Peyer's patch (tissue), 4 donors: ENCODE data around the gene TEAD1. TPM values are rescaled to one million over a fixed set of nuclear protein-coding genes. Genes with fewer than 3 reads are reported as not detected.

Experiments used
- DNase-seq, 3 donors: peaks; one replicate each; pipeline ENCODE4 v3.0.0-alpha.2; 2017 to 2019
- H3K27ac ChIP-seq, 4 donors: fragments of 200-600 bp; sonication (generic); one replicate each; pipeline ENCODE4 v1.5.1; 2016 to 2019
- H3K27me3 ChIP-seq, 2 donors: fragments of 200-600 bp; sonication (generic); one replicate each; pipeline ENCODE4 v1.5.1; 2019
- H3K36me3 ChIP-seq, 3 donors: fragments of 200-600 bp; sonication (generic); one replicate each; pipeline ENCODE4 v1.5.1; 2016 to 2019
- H3K4me1 ChIP-seq, 4 donors: fragments of 200-600 bp; sonication (generic); one replicate each; pipeline ENCODE4 v1.5.1; 2016 to 2019
- H3K4me3 ChIP-seq, 4 donors: fragments of 200-600 bp; sonication (generic); 1 replicate in 3 of 4; 2 replicates in 1 of 4; pipeline ENCODE4 v1.5.1; 2016 to 2019; ENCODE audit warnings: mild to moderate bottlenecking in 1 of 4
- H3K9me3 ChIP-seq, 4 donors: fragments of 200-600 bp; sonication (generic); one replicate each; pipeline ENCODE4 v1.5.1; 2016 to 2019; ENCODE audit warnings: mild to moderate bottlenecking in 1 of 4
- CTCF ChIP-seq, 6 experiments: fragments of 450-650 bp in 4 of 6; fragments of 200-600 bp in 2 of 6; sonication (generic) in 1 of 6; IDR thresholded peaks; one replicate each; pipeline ENCODE4 v1.5.1; 2017 to 2019; ENCODE audit warnings: antibody characterized with exemption in 6 of 6, mild to moderate bottlenecking in 3 of 6, moderate library complexity in 1 of 6
- POLR2A ChIP-seq, 2 donors: fragments of 450-650 bp; IDR thresholded peaks; one replicate each; pipeline ENCODE4 v1.5.1; 2017; ENCODE audit warnings: antibody characterized with exemption in 2 of 2, mild to moderate bottlenecking in 2 of 2, moderate library complexity in 2 of 2
- total RNA-seq, 4 donors: library from RNA; depleted of rRNA; stranded (reverse); fragments of >200 nt; gene quantifications; one replicate each; pipeline ENCODE4 v1.1.0, GENCODE V29; 2016

TEAD1 gene
- total RNA-seq, 4 donors from 2014 or later, result 34.5 to 125 (median 65.1) TPM

- no peaks in the 10 kb centered on the region for H3K9me3 ChIP-seq
- no peak for TF ChIP-seq CTCF (IDR thresholded peaks at IDR 0.05)
- TF ChIP-seq POLR2A (IDR thresholded peaks at IDR 0.05), result no peak
- peak overlapping the region in 2 of 4 donors; percentile 74 to 93 for H3K27ac ChIP-seq
- peaks cover 0 to 41% (median 11%) of the 10 kb centered on the region in 4 donors for H3K4me1 ChIP-seq
- DNase-seq, result no peak
- H3K4me3 ChIP-seq, result no peak overlapping the region
- no peaks in the 10 kb centered on the region for H3K27me3 ChIP-seq
- H3K36me3 ChIP-seq, result no peaks in the 10 kb centered on the region
These were observed 21.1 kb downstream of the TEAD1 start for GRCh38 chr11:12695221-12695794.

- no peak for DNase-seq
- Histone ChIP-seq H3K4me3 (no peak overlapping the region), H3K36me3 (no peaks in the 10 kb centered on the region), H3K4me1 (peaks cover 0 to 41% (median 11%) of the 10 kb centered on the region in 4 donors), H3K27ac (no peak overlapping the region), H3K27me3 (no peaks in the 10 kb centered on the region), H3K9me3 (no peaks in the 10 kb centered on the region)
- TF ChIP-seq POLR2A (IDR thresholded peaks at IDR 0.05), result no peak
- no peak for TF ChIP-seq CTCF (IDR thresholded peaks at IDR 0.05)
These were observed 21.7 kb downstream of the TEAD1 start for GRCh38 chr11:12695873-12696272.

GRCh38 chr11:12696911-12697581 is 22.8 kb downstream of the TEAD1 start:
- no peak overlapping the region for H3K27ac ChIP-seq

GRCh38 chr11:12698048-12698447 is 23.8 kb downstream of the TEAD1 start:
- TF ChIP-seq CTCF (IDR thresholded peaks at IDR 0.05), result no peak
- no peak for TF ChIP-seq POLR2A (IDR thresholded peaks at IDR 0.05)
- H3K4me1 ChIP-seq, result peaks cover 0 to 21% (median 7%) of the 10 kb centered on the region in 4 donors

More at GRCh38 chr11:12696911-12697581, 22.8 kb downstream of the TEAD1 start:
- Histone ChIP-seq H3K4me3 (no peak overlapping the region), H3K9me3 (no peaks in the 10 kb centered on the region), H3K36me3 (no peaks in the 10 kb centered on the region), H3K27me3 (no peaks in the 10 kb centered on the region), H3K4me1 (peaks cover 0 to 31% (median 11%) of the 10 kb centered on the region in 4 donors)
- TF ChIP-seq CTCF (IDR thresholded peaks at IDR 0.05), result no peak
- no peak for TF ChIP-seq POLR2A (IDR thresholded peaks at IDR 0.05)
- no peak for DNase-seq

GRCh38 chr11:12701811-12702592 is 27.8 kb downstream of the TEAD1 start:
- Histone ChIP-seq H3K27ac (no peak overlapping the region), H3K27me3 (no peaks in the 10 kb centered on the region), H3K9me3 (no peaks in the 10 kb centered on the region), H3K36me3 (no peaks in the 10 kb centered on the region), H3K4me1 (peaks cover 0 to 6% (median 0%) of the 10 kb centered on the region in 4 donors), H3K4me3 (no peak overlapping the region)
- TF ChIP-seq CTCF (IDR thresholded peaks at IDR 0.05) (no peak), POLR2A (IDR thresholded peaks at IDR 0.05) (no peak)
- no peak for DNase-seq

More at GRCh38 chr11:12698048-12698447, 23.8 kb downstream of the TEAD1 start:
- H3K27ac ChIP-seq, result no peak overlapping the region
- H3K27me3 ChIP-seq, result no peaks in the 10 kb centered on the region
- no peaks in the 10 kb centered on the region for H3K36me3 ChIP-seq
- no peak overlapping the region for H3K4me3 ChIP-seq
- H3K9me3 ChIP-seq, result no peaks in the 10 kb centered on the region
- no peak for DNase-seq
